ENCODE results near the gene ECI2. TPM values are rescaled to one million over a fixed set of nuclear protein-coding genes. Genes with fewer than 3 reads are reported as not detected.
"Not testable (repeated sequence)": the region's sequence is repeated elsewhere in the genome, so short reads cannot be mapped to it uniquely, and the experiment has no call there.

The ECI2 gene
- total and polyA plus RNA-seq, 4 donors, result 45.7 to 92.3 (median 50.6) TPM

- not testable (repeated sequence) for H3K27ac ChIP-seq (ENCODE audit: low read depth, low read length); H3K36me3 ChIP-seq (ENCODE audit: control insufficient read depth, insufficient read depth, low read length); H3K4me1 ChIP-seq (ENCODE audit: control insufficient read depth, insufficient read depth, low read length); H3K27me3 ChIP-seq (ENCODE audit: control insufficient read depth, insufficient read depth, low read length); H3K9me3 ChIP-seq (ENCODE audit: control insufficient read depth, insufficient read depth, low read length); DNase-seq (ENCODE audit: low read depth in 4 of 6, low spot score in 6 of 6); H3K4me3 ChIP-seq (ENCODE audit: low read depth, low read length)
- WGBS (ENCODE audit: insufficient coverage), result 96% methylated on average over 26 of the region's 26 CpGs
Measured at GRCh38 chr6:4090043-4090442, 45.3 kb downstream of the ECI2 start.

GRCh38 chr6:4088704-4089103 is 46.7 kb downstream of the ECI2 start:
- H3K27ac ChIP-seq (ENCODE audit: low read depth, low read length), result no peak overlapping the region
- WGBS (ENCODE audit: insufficient coverage), result 93% methylated on average over 6 of the region's 7 CpGs
- DNase-seq (ENCODE audit: low read depth in 4 of 6, low spot score in 6 of 6), result no peak
- H3K27me3 ChIP-seq (ENCODE audit: control insufficient read depth, insufficient read depth, low read length), result no peaks in the 10 kb centered on the region
- no peaks in the 10 kb centered on the region for H3K9me3 ChIP-seq (ENCODE audit: control insufficient read depth, insufficient read depth, low read length)
- no peaks in the 10 kb centered on the region for H3K36me3 ChIP-seq (ENCODE audit: control insufficient read depth, insufficient read depth, low read length)
- H3K4me3 ChIP-seq (ENCODE audit: low read depth, low read length), result no peak overlapping the region
- H3K4me1 ChIP-seq (ENCODE audit: control insufficient read depth, insufficient read depth, low read length), result peaks cover 4% of the 10 kb centered on the region

- Histone ChIP-seq H3K4me1 (ENCODE audit: control insufficient read depth, insufficient read depth, low read length) (peaks cover 4% of the 10 kb centered on the region), H3K4me3 (ENCODE audit: low read depth, low read length) (no peak overlapping the region), H3K9me3 (ENCODE audit: control insufficient read depth, insufficient read depth, low read length) (no peaks in the 10 kb centered on the region), H3K27me3 (ENCODE audit: control insufficient read depth, insufficient read depth, low read length) (no peaks in the 10 kb centered on the region), H3K36me3 (ENCODE audit: control insufficient read depth, insufficient read depth, low read length) (no peaks in the 10 kb centered on the region), H3K27ac (ENCODE audit: low read depth, low read length) (no peak overlapping the region)
- no peak for DNase-seq (ENCODE audit: low read depth in 4 of 6, low spot score in 6 of 6)
- WGBS (ENCODE audit: insufficient coverage), result no CpG with 5 or more reads among the region's 1 CpG
Measured at GRCh38 chr6:4085332-4085700, 50.1 kb downstream of the ECI2 start.

GRCh38 chr6:4084444-4085331 is 50.7 kb downstream of the ECI2 start:
- Histone ChIP-seq H3K27ac (ENCODE audit: low read depth, low read length) (no peak overlapping the region), H3K9me3 (ENCODE audit: control insufficient read depth, insufficient read depth, low read length) (no peaks in the 10 kb centered on the region), H3K4me1 (ENCODE audit: control insufficient read depth, insufficient read depth, low read length) (peaks cover 4% of the 10 kb centered on the region), H3K27me3 (ENCODE audit: control insufficient read depth, insufficient read depth, low read length) (no peaks in the 10 kb centered on the region), H3K36me3 (ENCODE audit: control insufficient read depth, insufficient read depth, low read length) (no peaks in the 10 kb centered on the region), H3K4me3 (ENCODE audit: low read depth, low read length) (no peak overlapping the region)
- WGBS (ENCODE audit: insufficient coverage), result no CpG with 5 or more reads among the region's 9 CpGs
- peak in 2 of 6 donors; percentile 31 to 75 for DNase-seq (ENCODE audit: low read depth in 4 of 6, low spot score in 6 of 6)

- H3K9me3 ChIP-seq (ENCODE audit: control insufficient read depth, insufficient read depth, low read length), result no peaks in the 10 kb centered on the region
- no peaks in the 10 kb centered on the region for H3K4me1 ChIP-seq (ENCODE audit: control insufficient read depth, insufficient read depth, low read length)
- peaks cover 3% of the 10 kb centered on the region for H3K27me3 ChIP-seq (ENCODE audit: control insufficient read depth, insufficient read depth, low read length)
- no peak within 1 kb of the TSS for H3K27ac ChIP-seq (ENCODE audit: low read depth, low read length)
- WGBS (ENCODE audit: insufficient coverage), result 38% methylated on average over 90 of the region's 91 CpGs
- no peak within 1 kb of the TSS for H3K4me3 ChIP-seq (ENCODE audit: low read depth, low read length)
- no peaks in the 10 kb centered on the region for H3K36me3 ChIP-seq (ENCODE audit: control insufficient read depth, insufficient read depth, low read length)
- no peak for DNase-seq (ENCODE audit: low read depth in 4 of 6, low spot score in 6 of 6)
Measured at GRCh38 chr6:4078691-4079471, 56.5 kb downstream of the ECI2 start, which contains the start of gene FAM217A. FAM217A (minus strand) TSS chr6:4079137; CDS start chr6:4077414, 1,723 bp downstream.

- Histone ChIP-seq H3K4me3 (ENCODE audit: low read depth, low read length) (no peak overlapping the region), H3K27me3 (ENCODE audit: control insufficient read depth, insufficient read depth, low read length) (peaks cover 3% of the 10 kb centered on the region), H3K4me1 (ENCODE audit: control insufficient read depth, insufficient read depth, low read length) (no peaks in the 10 kb centered on the region), H3K36me3 (ENCODE audit: control insufficient read depth, insufficient read depth, low read length) (no peaks in the 10 kb centered on the region), H3K9me3 (ENCODE audit: control insufficient read depth, insufficient read depth, low read length) (no peaks in the 10 kb centered on the region), H3K27ac (ENCODE audit: low read depth, low read length) (no peak overlapping the region)
- WGBS (ENCODE audit: insufficient coverage), result no CpG with 5 or more reads among the region's 6 CpGs
- DNase-seq (ENCODE audit: low read depth in 4 of 6, low spot score in 6 of 6), result no peak
Measured at GRCh38 chr6:4074478-4075235, 60.7 kb downstream of the ECI2 start.

GRCh38 chr6:4071330-4071729 is 64.0 kb downstream of the ECI2 start:
- WGBS (ENCODE audit: insufficient coverage), result 78% methylated on average over 4 of the region's 4 CpGs
- H3K27me3 ChIP-seq (ENCODE audit: control insufficient read depth, insufficient read depth, low read length), result no peaks in the 10 kb centered on the region
- no peaks in the 10 kb centered on the region for H3K9me3 ChIP-seq (ENCODE audit: control insufficient read depth, insufficient read depth, low read length)
- H3K4me3 ChIP-seq (ENCODE audit: low read depth, low read length), result no peak overlapping the region
- H3K27ac ChIP-seq (ENCODE audit: low read depth, low read length), result no peak overlapping the region
- H3K4me1 ChIP-seq (ENCODE audit: control insufficient read depth, insufficient read depth, low read length), result no peaks in the 10 kb centered on the region
- H3K36me3 ChIP-seq (ENCODE audit: control insufficient read depth, insufficient read depth, low read length), result no peaks in the 10 kb centered on the region
- DNase-seq (ENCODE audit: low read depth in 4 of 6, low spot score in 6 of 6), result no peak

GRCh38 chr6:4069199-4069598 is 66.2 kb downstream of the ECI2 start:
- no peak for DNase-seq (ENCODE audit: low read depth in 4 of 6, low spot score in 6 of 6)
- Histone ChIP-seq H3K4me3 (ENCODE audit: low read depth, low read length) (no peak overlapping the region), H3K9me3 (ENCODE audit: control insufficient read depth, insufficient read depth, low read length) (no peaks in the 10 kb centered on the region), H3K4me1 (ENCODE audit: control insufficient read depth, insufficient read depth, low read length) (no peaks in the 10 kb centered on the region), H3K27ac (ENCODE audit: low read depth, low read length) (no peak overlapping the region), H3K27me3 (ENCODE audit: control insufficient read depth, insufficient read depth, low read length) (no peaks in the 10 kb centered on the region), H3K36me3 (ENCODE audit: control insufficient read depth, insufficient read depth, low read length) (peaks cover 4% of the 10 kb centered on the region)
- 78% methylated on average over 5 of the region's 6 CpGs for WGBS (ENCODE audit: insufficient coverage)

GRCh38 chr6:4067673-4068072 is 67.7 kb downstream of the ECI2 start:
- Histone ChIP-seq H3K27me3 (ENCODE audit: control insufficient read depth, insufficient read depth, low read length) (no peaks in the 10 kb centered on the region), H3K4me1 (ENCODE audit: control insufficient read depth, insufficient read depth, low read length) (no peaks in the 10 kb centered on the region), H3K4me3 (ENCODE audit: low read depth, low read length) (no peak overlapping the region), H3K9me3 (ENCODE audit: control insufficient read depth, insufficient read depth, low read length) (no peaks in the 10 kb centered on the region), H3K36me3 (ENCODE audit: control insufficient read depth, insufficient read depth, low read length) (peaks cover 7% of the 10 kb centered on the region), H3K27ac (ENCODE audit: low read depth, low read length) (no peak overlapping the region)
- no CpG with 5 or more reads among the region's 1 CpG for WGBS (ENCODE audit: insufficient coverage)
- DNase-seq (ENCODE audit: low read depth in 4 of 6, low spot score in 6 of 6), result no peak
